HG03064 (cell line): ENCODE measurements around the gene SOX12.

Experiments
- ATAC-seq: cut with Tn5 transposase; IDR thresholded peaks from one replicate; pipeline ENCODE4 v1.9.1; 2021; ENCODE audit warnings: low read depth; ENCODE audit not compliant: unreplicated experiment

Gene SOX12

GRCh38 chr20:325045-325888 lies at the start of gene SOX12:
Gene SOX12, plus strand, starts transcription at chr20:325552. Its CDS starts 373 bp downstream, at chr20:325925.
- ATAC-seq: peak; percentile 66

- ATAC-seq: no peak
These were observed 49.6 kb upstream of the SOX12 start for GRCh38 chr20:275791-276190.

- ATAC-seq: no peak
These were observed 48.5 kb upstream of the SOX12 start for GRCh38 chr20:276620-277495.

GRCh38 chr20:277496-277781 lies 47.9 kb upstream of the SOX12 start:
- ATAC-seq: no peak

- ATAC-seq: no peak
These were observed 47.2 kb upstream of the SOX12 start for GRCh38 chr20:278181-278580.

GRCh38 chr20:278607-279571 lies 46.5 kb upstream of the SOX12 start:
- no peak for ATAC-seq

GRCh38 chr20:284172-284571 lies 41.2 kb upstream of the SOX12 start:
- ATAC-seq: no peak

- ATAC-seq: no peak
These were observed 38.8 kb upstream of the SOX12 start for GRCh38 chr20:286508-286907.

- ATAC-seq: no peak
These were observed 36.2 kb upstream of the SOX12 start for GRCh38 chr20:288956-289692.

GRCh38 chr20:289693-290083 lies 35.7 kb upstream of the SOX12 start:
- ATAC-seq: peak; percentile 15

GRCh38 chr20:290084-290831 lies 35.1 kb upstream of the SOX12 start, which contains the start of gene C20orf96:
Gene C20orf96, minus strand, starts transcription at chr20:290750. Its CDS starts 140 bp downstream, at chr20:290610.
- peak; percentile 76 for ATAC-seq

GRCh38 chr20:294602-295001 lies 30.8 kb upstream of the SOX12 start:
- ATAC-seq: no peak

- no peak for ATAC-seq
These were observed 29.5 kb upstream of the SOX12 start for GRCh38 chr20:295804-296203.

GRCh38 chr20:297098-297924 lies 28.0 kb upstream of the SOX12 start, which contains the start of gene ZCCHC3:
Gene ZCCHC3, plus strand, starts transcription at chr20:297570. Its CDS starts 17 bp downstream, at chr20:297587.
- ATAC-seq: peak; percentile 59

- peak; percentile 25 for ATAC-seq
These were observed 27.2 kb upstream of the SOX12 start for GRCh38 chr20:297925-298775.

GRCh38 chr20:298776-299391 lies 26.5 kb upstream of the SOX12 start:
- no peak for ATAC-seq
